Fibroblast of mammary gland (primary cell): ENCODE results near the gene ARHGEF26.

Experiments
- DNase-seq: peaks from one replicate; pipeline ENCODE4 v3.0.0-alpha.2; 2010; ENCODE audit warnings: low read depth
- H3K4me3 ChIP-seq: 2 replicates; pipeline ENCODE4 v1.5.1; 2011; ENCODE audit warnings: low read depth, mild to moderate bottlenecking, low read length, moderate library complexity; ENCODE audit not compliant: control insufficient read depth
- TF ChIP-seq, protein P1 (sequence below): conservative IDR thresholded peaks from 2 replicates; pipeline ENCODE4 v1.5.1; 2011; ENCODE audit warnings: low read depth, low read length, inconsistent platforms; ENCODE audit not compliant: control insufficient read depth, insufficient read depth

ARHGEF26 gene

DNA sequence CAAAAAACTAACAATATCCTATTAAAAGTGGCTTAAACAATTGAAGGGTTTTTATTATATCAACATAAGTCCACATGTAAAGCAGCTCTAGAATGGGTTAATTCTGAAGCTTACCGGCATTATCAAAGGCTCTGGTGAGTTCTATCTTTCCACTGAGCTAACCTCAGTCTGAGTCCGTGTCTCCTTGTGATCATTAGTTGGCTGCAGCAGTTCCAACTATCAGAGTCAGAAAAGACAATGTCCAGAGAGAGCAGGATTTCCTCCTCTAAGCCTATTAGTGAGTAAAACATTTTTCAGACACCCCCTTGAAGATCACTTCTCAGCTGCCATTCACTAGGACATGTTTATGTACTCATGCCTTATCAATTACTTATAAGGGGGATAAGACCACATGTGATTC lies 153.2 kb downstream of the ARHGEF26 start:
- TF ChIP-seq, protein P1, sequence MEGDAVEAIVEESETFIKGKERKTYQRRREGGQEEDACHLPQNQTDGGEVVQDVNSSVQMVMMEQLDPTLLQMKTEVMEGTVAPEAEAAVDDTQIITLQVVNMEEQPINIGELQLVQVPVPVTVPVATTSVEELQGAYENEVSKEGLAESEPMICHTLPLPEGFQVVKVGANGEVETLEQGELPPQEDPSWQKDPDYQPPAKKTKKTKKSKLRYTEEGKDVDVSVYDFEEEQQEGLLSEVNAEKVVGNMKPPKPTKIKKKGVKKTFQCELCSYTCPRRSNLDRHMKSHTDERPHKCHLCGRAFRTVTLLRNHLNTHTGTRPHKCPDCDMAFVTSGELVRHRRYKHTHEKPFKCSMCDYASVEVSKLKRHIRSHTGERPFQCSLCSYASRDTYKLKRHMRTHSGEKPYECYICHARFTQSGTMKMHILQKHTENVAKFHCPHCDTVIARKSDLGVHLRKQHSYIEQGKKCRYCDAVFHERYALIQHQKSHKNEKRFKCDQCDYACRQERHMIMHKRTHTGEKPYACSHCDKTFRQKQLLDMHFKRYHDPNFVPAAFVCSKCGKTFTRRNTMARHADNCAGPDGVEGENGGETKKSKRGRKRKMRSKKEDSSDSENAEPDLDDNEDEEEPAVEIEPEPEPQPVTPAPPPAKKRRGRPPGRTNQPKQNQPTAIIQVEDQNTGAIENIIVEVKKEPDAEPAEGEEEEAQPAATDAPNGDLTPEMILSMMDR: no peak
- no peak overlapping the region for H3K4me3 ChIP-seq
- DNase-seq: no peak

DNA sequence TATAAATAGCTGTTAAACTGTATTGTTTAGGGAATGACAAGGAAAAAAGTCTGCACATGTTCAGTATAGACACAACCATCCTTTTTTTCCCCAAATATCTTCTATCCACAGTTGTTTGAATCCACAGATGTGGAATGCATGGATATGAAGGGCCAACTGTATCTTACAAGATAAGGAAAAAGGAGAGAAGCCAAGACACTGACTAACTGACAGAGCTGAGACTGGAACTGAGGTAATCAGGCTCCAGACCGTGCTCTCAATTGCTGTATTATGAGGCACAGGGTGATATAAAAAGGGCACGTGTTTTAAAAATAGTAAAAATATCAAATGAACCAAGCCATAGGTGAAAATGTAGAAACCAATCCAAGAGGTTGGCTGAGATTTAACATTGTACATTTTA lies 154.1 kb downstream of the ARHGEF26 start:
- DNase-seq: no peak
- TF ChIP-seq, protein P1: no peak
- no peak overlapping the region for H3K4me3 ChIP-seq

DNA sequence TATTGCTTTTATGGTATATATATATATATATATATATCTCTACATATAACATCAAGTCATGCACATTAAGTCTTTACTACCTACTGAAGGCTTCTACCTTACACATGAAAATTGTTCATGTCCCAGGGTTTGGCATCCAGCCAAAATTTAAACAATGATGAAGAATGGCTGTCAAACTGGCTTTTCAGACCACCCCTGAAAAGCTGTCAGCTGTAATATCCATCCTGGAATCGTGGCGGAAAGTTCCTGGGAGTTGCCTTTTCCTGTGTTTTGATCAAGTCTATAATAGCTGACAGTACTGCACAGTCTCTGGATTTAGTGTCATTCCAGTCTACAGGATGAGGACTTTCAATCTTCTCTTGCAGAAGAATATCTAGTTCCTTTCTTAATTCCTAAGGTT lies 154.8 kb downstream of the ARHGEF26 start:
- TF ChIP-seq, protein P1: no peak

DNA sequence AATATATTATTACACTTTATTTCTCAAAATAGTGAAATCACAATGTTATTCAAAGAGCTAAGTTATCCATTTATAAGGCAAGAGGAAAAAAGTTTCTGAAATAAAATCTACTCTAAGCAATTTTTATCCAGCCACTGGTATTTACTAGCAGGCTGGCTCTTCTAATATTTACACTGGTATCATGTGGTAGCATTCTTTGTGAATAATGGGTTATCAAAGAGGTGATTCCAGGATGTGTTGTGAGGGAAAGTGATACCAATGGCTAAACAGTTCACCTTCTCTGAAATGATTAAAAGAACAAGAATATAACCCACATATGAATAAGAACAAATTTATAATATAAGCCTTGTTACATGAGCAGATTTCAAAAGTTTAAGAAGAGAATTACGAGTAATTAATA lies 159.0 kb downstream of the ARHGEF26 start:
- TF ChIP-seq, protein P1: no peak
- DNase-seq: no peak
- no peak overlapping the region for H3K4me3 ChIP-seq

More for the DNA sequence above, 154.8 kb downstream of the ARHGEF26 start:
- no peak for DNase-seq
- no peak overlapping the region for H3K4me3 ChIP-seq

DNA sequence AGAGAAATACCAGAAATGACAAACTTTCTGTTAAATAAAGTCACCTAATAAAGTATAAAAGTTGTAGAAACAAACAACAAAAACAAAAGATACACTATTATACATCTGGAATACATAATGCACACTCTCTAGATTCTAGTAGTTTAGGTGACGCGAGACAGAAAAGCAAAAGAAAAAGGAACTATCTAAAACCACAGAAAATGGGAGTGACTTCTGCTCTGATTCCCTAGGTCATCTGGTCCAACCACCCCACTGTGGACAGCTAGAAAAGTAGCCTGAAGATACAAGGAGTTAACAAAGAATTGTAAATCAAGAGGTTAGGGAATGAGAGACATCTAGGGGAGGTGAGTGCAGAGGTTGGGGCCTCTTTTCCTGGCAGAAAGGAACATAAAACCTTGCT lies 164.0 kb downstream of the ARHGEF26 start:
- TF ChIP-seq, protein P1: no peak
- no peak for DNase-seq
- no peak overlapping the region for H3K4me3 ChIP-seq

DNA sequence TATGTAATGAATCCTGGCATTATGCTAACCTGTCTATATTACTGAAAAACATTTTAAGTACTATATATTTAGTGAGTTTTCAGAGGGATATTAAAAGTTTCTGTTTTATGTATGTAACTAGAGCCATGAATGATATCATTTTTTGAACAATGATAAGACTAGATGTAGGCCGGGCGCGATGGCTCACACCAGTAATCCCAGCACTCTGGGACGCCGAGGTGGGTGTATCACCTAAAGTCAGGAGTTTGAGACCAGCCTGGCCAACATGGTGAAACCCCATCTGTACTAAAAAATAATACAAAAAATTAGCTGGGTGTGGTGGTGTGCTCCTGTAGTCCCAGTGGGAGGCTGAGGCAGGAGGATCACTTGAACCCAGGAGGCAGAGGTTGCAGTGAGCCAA lies 169.0 kb downstream of the ARHGEF26 start:
- TF ChIP-seq, protein P1: no peak
- no peak overlapping the region for H3K4me3 ChIP-seq
- no peak for DNase-seq

DNA sequence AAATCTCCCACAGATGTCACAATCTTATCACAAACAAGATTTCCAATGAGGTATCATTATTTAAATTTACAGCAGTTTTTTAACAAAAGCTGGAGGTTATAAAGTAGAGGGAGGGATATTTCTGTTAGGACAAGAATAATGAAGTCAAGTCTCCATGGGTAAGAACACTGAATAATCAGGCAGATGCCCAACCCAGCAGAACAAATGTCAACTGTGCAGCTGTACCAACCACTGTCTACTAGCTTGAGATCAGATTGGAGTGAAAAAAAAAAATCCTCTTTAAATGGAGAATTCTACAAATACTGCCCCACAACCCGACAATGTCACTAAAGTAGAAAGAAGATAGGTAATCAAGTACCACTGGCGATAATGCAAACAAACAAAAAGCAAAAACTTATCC lies 172.8 kb downstream of the ARHGEF26 start:
- DNase-seq: no peak
- no peak overlapping the region for H3K4me3 ChIP-seq
- TF ChIP-seq, protein P1: no peak
